ENCODE measurements around the gene GRID1. TPM values are rescaled to one million over a fixed set of nuclear protein-coding genes. Genes with fewer than 3 reads are reported as not detected.

The GRID1 gene
- total RNA-seq, 1 donor: under 0.01 TPM

DNA sequence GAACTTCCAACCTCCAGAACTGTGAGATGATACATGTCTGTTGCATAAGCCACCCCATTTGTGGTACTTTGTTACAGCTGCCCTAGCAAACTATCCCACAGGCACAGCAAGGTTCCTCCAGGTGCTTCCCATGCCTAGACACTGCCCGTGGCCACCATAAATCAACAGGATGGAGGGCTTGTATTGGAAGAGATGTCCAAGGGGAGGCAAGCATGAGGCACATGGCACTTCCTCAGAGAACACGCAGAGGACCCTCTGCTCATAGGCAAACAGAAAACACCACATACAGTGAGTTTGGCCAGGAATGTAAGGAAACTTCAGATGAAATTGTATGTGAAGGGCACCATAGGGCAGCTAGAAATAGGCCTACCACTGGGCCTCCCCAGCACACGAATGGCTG is 291.1 kb downstream of the GRID1 start:
- no peak for DNase-seq (ENCODE audit: low read depth in 2 of 3, low spot score in 2 of 3)

DNA sequence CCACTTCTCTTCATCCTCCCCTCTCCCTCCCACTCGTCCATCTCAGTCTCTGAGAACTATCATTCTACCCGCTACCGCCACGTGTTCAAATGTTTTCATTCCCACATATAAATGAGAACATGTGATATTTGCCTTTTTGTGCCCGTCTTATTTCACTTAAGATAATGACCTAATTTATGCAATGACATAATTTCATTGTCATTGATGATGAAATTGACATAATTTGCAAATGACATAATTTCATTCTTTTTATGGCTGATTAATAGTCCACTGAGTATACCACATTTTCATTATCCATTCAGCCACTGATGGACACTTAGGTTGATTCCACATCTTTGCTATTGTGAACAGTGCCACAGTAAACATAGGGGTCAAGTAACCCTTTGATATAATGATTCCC is 292.3 kb downstream of the GRID1 start:
- DNase-seq (ENCODE audit: low read depth in 2 of 3, low spot score in 2 of 3): no peak

- no peak for DNase-seq (ENCODE audit: low read depth in 2 of 3, low spot score in 2 of 3)
Measured at GRCh38 chr10:86073199-86073977, 293.2 kb downstream of the GRID1 start.

DNA sequence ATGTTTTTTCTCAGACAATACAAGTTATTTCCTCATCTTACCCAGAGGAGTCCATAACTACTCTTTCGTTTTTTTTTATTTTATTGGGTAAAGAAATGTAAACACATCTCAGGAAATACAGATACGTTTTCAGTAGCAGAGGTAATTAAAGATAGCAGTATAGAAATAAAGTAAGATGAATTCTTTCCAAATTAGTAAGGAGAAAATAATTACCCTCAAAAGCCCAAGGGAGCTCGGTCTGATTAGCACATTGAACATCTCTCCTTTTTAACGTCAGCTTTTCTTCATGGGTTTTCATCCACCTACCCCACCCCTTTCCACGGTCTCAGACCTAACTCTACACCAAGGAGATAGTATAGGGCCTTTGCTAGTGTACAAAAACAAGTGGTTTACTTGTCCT is 294.2 kb downstream of the GRID1 start:
- no peak for DNase-seq (ENCODE audit: low read depth in 2 of 3, low spot score in 2 of 3)

- DNase-seq (ENCODE audit: low read depth in 2 of 3, low spot score in 2 of 3): no peak
Measured at GRCh38 chr10:86071758-86072157, 294.8 kb downstream of the GRID1 start.

DNA sequence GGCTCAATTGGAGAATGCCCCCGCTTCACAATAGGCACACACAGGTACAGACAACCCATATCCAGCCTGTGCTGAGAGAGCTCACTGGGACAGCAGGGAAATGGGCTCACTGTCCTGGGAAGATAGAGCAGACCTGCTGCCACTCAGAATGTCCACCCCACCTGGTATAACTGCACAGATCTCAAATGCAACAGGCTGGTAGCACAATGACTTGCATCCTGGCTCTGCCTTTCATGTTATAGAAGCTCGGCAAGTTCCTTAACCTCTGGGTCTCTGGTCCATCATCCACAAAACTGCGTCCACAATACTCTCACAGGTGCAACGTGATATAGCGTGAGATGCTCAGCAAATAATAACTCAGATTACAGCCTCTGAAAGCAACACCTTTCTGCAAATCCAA is 295.4 kb downstream of the GRID1 start:
- DNase-seq (ENCODE audit: low read depth in 2 of 3, low spot score in 2 of 3): no peak

GRCh38 chr10:86070278-86070677 is 296.3 kb downstream of the GRID1 start:
- no peak for DNase-seq (ENCODE audit: low read depth in 2 of 3, low spot score in 2 of 3)

DNA sequence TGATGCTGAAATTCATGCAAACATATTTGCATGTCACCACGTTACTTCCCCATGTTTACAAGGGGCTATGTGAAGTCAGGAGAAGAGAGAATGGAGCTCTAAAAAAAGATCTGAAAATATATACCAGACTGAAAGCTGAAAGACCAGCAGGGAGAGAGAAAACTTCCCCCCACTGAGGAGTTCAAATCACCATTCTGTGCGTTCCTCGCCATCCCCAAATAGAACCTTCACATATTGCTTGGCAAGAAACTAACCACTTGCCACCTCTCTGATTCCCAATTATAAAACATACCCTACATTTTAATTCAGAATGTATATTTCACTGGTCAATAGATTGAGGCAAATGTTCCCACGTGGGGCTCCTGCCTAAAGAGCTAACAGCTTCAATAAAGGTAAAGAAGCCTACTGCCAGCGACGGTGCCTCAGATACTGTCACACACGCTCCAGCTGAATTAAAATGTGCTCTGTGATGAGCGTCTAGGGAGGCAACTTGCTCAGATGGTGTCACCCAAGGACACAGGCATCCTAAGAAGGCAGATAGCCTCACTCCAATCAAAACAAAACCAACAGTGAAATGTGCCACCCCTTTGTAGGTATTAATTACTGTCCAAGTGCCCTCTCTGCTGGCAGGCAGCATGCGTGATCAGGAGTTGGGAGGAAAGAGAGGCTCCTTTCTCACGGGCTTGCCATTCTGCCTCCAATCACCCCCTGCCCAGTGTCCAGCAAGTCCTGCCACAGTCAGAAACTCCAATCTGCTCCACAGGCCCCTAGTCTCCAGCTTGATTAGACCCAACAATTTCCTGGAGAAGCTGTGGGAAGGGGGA is 298.2 kb downstream of the GRID1 start:
- DNase-seq (ENCODE audit: low read depth in 2 of 3, low spot score in 2 of 3): no peak

- DNase-seq (ENCODE audit: low read depth in 2 of 3, low spot score in 2 of 3): no peak
Measured at GRCh38 chr10:86067436-86068050, 299.1 kb downstream of the GRID1 start.

DNA sequence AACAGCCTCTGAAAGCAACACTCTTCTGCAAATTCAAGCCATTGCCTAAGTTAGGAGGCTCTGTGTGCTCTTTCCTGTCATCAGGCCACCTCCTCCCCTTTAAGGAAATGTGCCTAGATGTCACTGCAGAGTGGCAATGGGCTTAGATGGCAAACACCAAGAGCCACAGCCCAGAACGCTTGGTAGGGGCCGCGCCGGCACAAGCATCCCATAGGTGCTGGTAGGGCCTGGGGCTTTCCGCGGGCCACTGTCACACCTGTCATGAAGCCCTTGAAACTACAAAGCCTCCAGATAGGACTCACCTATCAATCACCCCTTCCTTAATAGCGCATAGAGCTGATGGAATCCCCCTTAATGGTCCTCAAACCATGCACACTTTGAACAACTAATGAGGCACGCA is 299.9 kb downstream of the GRID1 start:
- DNase-seq (ENCODE audit: low read depth in 2 of 3, low spot score in 2 of 3): no peak

DNA sequence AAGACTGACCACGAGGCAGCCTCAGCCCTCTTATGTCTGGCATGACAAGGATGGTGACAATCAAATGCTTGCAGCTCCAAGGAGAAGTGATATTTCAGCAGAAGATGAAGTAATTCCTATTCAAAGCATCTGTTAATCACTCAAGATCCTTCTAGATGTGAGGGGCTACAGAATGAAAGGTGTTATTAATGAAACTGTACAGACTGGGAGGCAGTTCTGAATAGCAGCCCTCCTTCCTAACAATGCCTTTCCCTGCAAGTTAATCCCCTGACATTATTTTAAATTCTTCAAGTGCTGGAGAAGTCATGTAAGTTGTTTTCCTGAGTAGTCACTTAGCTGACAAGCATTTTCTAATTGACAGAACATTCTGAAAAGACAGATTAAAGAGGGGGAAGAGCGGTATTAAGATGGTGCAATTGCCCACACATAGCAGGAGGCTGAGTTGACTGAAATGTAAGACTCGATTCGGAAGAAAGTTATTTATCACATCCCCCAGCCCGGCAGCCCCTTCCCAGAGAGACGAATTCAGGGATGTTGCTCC is 300.8 kb downstream of the GRID1 start:
- DNase-seq (ENCODE audit: low read depth in 2 of 3, low spot score in 2 of 3): no peak

GRCh38 chr10:86064931-86065662 is 301.5 kb downstream of the GRID1 start:
- no peak for DNase-seq (ENCODE audit: low read depth in 2 of 3, low spot score in 2 of 3)

DNA sequence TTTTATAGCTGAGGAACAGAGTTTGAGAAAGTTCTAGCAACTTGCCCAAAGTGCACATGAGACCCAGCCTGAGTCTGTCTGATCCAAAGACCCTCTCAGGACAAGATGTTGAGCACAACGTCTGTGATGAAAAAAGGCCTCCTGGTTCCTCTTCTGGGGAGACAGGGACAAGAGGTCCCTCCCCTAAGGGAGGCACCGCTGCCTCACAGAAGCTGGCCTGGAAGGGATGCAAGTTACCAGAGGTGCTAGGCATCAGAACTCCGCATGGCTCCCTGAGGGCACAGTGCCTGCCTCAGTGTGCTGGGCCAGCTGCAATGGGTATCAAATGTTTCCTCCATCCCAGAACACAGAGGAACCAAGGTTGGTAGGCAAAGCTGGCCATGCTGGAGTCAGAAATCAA is 302.4 kb downstream of the GRID1 start:
- DNase-seq (ENCODE audit: low read depth in 2 of 3, low spot score in 2 of 3): no peak

DNA sequence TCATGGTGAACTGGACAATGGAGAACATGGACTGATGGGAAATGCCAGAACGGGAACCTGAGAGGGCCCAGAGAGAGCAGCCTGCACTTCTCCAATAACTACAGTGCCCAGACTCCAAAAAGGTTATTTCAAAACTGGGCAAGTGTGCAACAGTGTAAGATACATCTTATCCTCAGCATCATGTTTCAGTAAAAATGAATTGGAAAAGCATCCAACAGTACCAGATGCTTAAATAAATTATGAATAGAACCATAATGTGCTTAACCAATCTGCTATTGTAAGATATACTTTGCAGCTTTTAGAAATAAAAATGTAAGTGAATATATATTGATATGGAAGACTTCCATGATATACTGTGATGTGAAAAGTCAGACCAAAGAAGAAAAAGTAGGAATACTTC is 303.3 kb downstream of the GRID1 start:
- no peak for DNase-seq (ENCODE audit: low read depth in 2 of 3, low spot score in 2 of 3)

- DNase-seq (ENCODE audit: low read depth in 2 of 3, low spot score in 2 of 3): no peak
Measured at GRCh38 chr10:86062647-86063145, 303.9 kb downstream of the GRID1 start.

GRCh38 chr10:86062198-86062550 is 304.4 kb downstream of the GRID1 start:
- no peak for DNase-seq (ENCODE audit: low read depth in 2 of 3, low spot score in 2 of 3)

GRCh38 chr10:86061278-86062197 is 305.1 kb downstream of the GRID1 start:
- no peak for DNase-seq (ENCODE audit: low read depth in 2 of 3, low spot score in 2 of 3)

DNA sequence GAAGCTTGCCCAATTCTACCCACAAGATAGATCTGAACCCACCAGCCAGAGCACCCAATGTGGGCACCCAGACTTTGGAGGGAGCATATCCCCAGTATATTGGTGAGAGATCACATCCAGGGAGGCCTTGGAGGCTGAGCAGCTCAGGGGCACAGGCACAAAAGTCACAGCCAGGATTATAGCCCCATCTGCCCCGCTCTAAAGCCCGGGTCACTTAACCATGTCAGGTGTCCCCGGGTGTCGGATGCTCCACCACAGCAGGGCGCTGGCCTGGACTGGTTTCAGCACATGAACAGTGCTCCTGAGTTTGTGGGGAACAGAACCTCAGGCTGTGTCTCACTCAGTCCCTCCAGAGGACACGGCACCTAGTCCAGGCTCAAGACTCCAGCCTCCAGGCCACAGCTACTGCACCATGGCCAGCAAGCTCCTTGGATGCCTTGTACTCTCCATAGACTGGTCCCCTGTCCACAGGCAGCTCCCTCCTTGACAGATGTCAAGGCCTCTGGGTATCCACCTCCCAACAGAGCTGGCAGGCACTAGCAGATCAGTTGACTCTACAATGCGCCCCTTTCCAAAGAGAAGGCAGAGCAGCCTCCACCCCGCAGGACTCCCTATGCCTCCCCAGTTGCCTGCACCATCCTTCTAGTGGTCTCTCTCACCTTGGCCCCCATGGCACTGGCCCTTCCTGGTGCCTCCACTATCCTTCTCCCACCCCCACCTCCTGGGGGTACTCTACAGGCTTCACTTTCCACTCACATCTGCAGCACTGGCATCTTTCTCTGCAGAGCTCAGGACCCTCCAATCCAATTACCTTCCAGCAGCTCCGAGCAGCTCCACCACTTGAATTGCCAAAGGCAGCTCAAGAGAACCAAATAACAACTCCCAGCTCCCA is 306.0 kb downstream of the GRID1 start:
- no peak for DNase-seq (ENCODE audit: low read depth in 2 of 3, low spot score in 2 of 3)

- DNase-seq (ENCODE audit: low read depth in 2 of 3, low spot score in 2 of 3): no peak
Measured at GRCh38 chr10:86059892-86060291, 306.7 kb downstream of the GRID1 start.

Data from hematopoietic multipotent progenitor cell (in vitro differentiated cells).